ENCODE measurements around the gene HS6ST3. TPM values are rescaled to one million over a fixed set of nuclear protein-coding genes. Genes with fewer than 3 reads are reported as not detected.

HS6ST3 gene
- total and polyA plus RNA-seq, 2 donors (not counting 3 experiments of a cell fraction or from before 2014, with no cell fraction given) = 0.03 to 0.15 TPM

- Histone ChIP-seq H3K27me3 (ENCODE audit: control insufficient read depth in 2 of 2, insufficient read depth in 2 of 2, low read length in 2 of 2) (no peaks in the 10 kb centered on the region), H3K9me1 (replicated peaks; ENCODE audit: control insufficient read depth, extremely low read depth, insufficient read depth, low read length) (no peaks in the 10 kb centered on the region), H3K4me2 (ENCODE audit: insufficient read depth, low read length) (no peak overlapping the region), H3K79me2 (ENCODE audit: control insufficient read depth, insufficient read depth, low read length) (no peaks in the 10 kb centered on the region), H3K27ac (ENCODE audit: insufficient read depth, low read depth, low read length) (no peak overlapping the region), H4K20me1 (replicated peaks; ENCODE audit: control insufficient read depth, extremely low read depth, insufficient read depth, low read length) (no peaks in the 10 kb centered on the region), H3K36me3 (ENCODE audit: control insufficient read depth in 2 of 2, extremely low read depth in 1 of 2, insufficient read depth in 2 of 2, low read length in 2 of 2) (no peaks in the 10 kb centered on the region), H2AFZ (ENCODE audit: low read depth, low read length) (no peak overlapping the region), H3K4me3 (replicated peaks in 1 of 3; ENCODE audit: insufficient read depth in 1 of 3, low read depth in 1 of 3, low read length in 3 of 3) (no peak overlapping the region), H3K4me1 (ENCODE audit: control insufficient read depth, extremely low read depth, insufficient read depth, low read length) (no peaks in the 10 kb centered on the region), H3K9ac (replicated peaks; ENCODE audit: extremely low read depth, insufficient read depth, low read length) (no peak overlapping the region), H3K9me3 (replicated peaks; ENCODE audit: control insufficient read depth, insufficient read depth, low read length) (no peaks in the 10 kb centered on the region)
- intact Hi-C loops (cut with micrococcal nuclease) (no loop called here), dilution Hi-C loops (cut with MboI; ENCODE audit: extremely low pct_ligation_motif_present, low sequenced_read_pairs) (no loop called here)
- ChIA-PET CTCF (interaction anchor here (1.1 kb wide), 1 partner anchor 14 kb away, joined by 3 read pairs; no protein-coding TSS in a partner anchor), POLR2A (no interaction called here)
- no TSS peak for BruUV-seq (replicated peaks)
- DNase-seq (ENCODE audit: low read depth, low spot score) (no peak), FAIRE-seq (no peak)
- no peak for TF ChIP-seq MYC (IDR thresholded peaks at IDR 0.05; ENCODE audit: low read depth, low read length)
- TF ChIP-seq POLR2AphosphoS5 (IDR thresholded peaks at IDR 0.05; ENCODE audit: insufficient read depth, low read depth, low read length) = no peak
- no peak for TF ChIP-seq GATA2 (IDR thresholded peaks at IDR 0.05; ENCODE audit: insufficient read depth, insufficient read length, low read depth, low read length)
- no peak for TF ChIP-seq CTCF (IDR thresholded peaks at IDR 0.05; ENCODE audit: extremely low read depth in 1 of 2, insufficient read depth in 1 of 2, low read depth in 1 of 2, low read length in 2 of 2)
- TF ChIP-seq, protein P1, sequence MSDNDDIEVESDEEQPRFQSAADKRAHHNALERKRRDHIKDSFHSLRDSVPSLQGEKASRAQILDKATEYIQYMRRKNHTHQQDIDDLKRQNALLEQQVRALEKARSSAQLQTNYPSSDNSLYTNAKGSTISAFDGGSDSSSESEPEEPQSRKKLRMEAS (IDR thresholded peaks at IDR 0.05; ENCODE audit: insufficient read depth, insufficient read length) = no peak
- TF ChIP-seq POLR2A (IDR thresholded peaks at IDR 0.05; ENCODE audit: low read depth, low read length) = no peak
- TF ChIP-seq FOS (IDR thresholded peaks at IDR 0.05; ENCODE audit: borderline replicate concordance, insufficient read depth, low read length) = no peak
- TF ChIP-seq EZH2 (IDR thresholded peaks at IDR 0.05; ENCODE audit: borderline replicate concordance, low read depth, low read length, severe bottlenecking) = no peak
- no peak for TF ChIP-seq JUN (IDR thresholded peaks at IDR 0.05; ENCODE audit: borderline replicate concordance, insufficient read depth, insufficient read length, low read depth)
These were observed 713.7 kb downstream of the HS6ST3 start for GRCh38 chr13:96803456-96804100.

All from endothelial cell of umbilical vein (primary cell).